Cardiac atrium fibroblast (primary cell): ENCODE results near the gene MDFIC. TPM values are rescaled to one million over a fixed set of nuclear protein-coding genes. Genes with fewer than 3 reads are reported as not detected.

Source experiments
- total RNA-seq: library from RNA; depleted of rRNA; stranded (reverse); fragments of >200 nt; gene quantifications from 2 replicates; pipeline ENCODE4 v1.2.3, GENCODE V29; 2015

MDFIC gene
- total RNA-seq = 17.3 and 25.1 TPM in 2 replicates

GRCh38 chr7:114922026-114922651, at the start of gene MDFIC:
Gene MDFIC, plus strand, starts transcription at chr7:114922094. Its CDS starts 940 bp downstream, at chr7:114923034.

